ENCODE measurements around the gene ZNF488.
"Not testable (repeated sequence)": the region's sequence is repeated elsewhere in the genome, so short reads cannot be mapped to it uniquely, and the experiment has no call there.

The ZNF488 gene

DNA sequence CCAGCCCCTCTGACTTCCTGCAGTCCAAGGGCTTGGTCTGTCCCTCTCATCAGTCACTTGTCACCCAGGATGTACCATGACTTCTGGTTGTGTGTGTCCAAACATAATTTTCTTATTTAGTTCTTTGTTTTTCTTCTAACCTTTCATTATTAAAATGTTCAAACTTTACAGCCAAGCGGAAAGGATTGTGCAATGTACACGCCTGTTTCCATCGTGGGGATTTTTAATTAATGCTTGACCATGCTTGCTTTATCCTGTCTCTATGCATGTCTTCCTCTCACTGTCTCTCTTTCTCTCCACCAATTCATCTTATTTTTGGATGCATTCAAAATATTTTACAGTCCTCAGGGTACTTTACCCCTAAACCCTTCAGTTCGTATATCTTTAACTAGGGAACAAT lies 26.2 kb upstream of the ZNF488 start:
- DNase-seq (ENCODE audit: low read depth in 3 of 3, low spot score in 1 of 3) = no peak

DNA sequence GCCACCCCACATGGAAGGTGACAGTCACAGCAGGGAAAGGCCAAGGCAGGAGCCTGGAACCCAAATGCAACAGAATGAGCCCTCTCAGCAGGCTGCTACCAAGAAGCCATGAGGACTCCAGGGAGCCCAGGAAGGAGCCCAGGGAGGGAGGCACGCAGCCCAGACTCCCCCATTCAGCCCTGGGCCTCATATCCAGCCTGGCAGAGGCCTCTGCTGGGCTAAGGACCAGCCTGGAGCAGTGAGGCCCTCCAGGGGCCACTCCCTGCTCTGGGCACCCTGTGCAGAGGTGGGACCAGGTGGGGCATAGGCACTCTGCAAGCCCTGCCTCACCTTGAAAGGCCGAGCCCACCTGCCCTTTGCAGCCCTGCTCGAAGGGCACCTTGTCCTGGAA lies 25.8 kb upstream of the ZNF488 start:
- no peak for DNase-seq (ENCODE audit: low read depth in 3 of 3, low spot score in 1 of 3)

DNA sequence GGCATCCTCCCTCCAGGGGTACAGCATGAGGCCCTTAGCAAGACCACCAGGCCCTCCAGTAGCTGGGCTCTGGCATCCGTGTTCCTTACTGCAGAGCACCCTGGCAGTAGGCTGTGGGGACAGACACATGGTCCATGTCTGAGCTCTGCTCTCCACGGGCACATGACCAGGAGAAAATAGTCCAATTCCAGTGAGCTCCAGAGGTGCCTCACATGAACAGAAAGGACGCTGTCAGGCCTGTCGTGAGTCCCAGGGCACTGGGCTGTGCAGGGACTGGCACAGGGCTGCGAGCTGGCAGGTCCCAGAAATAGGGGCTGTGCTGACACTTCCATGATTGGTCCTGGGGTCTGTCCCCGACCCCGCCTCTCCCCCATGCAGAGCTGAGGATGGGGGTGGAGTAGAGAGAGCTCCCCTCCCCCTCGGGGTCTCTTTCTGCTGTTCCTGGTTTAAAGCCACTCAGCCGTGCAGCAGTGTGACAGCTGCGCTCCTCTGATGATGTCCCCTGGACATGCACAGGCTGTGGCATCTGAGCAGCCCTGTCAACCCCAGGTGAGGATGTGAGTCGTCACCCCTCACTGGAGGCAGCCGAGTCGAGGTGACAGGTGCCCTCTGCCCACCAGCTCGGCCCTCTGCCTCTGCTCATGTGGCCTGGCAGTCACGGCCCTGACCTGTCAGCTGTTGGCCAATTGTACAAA lies 25.2 kb upstream of the ZNF488 start:
- DNase-seq (ENCODE audit: low read depth in 3 of 3, low spot score in 1 of 3) = no peak

DNA sequence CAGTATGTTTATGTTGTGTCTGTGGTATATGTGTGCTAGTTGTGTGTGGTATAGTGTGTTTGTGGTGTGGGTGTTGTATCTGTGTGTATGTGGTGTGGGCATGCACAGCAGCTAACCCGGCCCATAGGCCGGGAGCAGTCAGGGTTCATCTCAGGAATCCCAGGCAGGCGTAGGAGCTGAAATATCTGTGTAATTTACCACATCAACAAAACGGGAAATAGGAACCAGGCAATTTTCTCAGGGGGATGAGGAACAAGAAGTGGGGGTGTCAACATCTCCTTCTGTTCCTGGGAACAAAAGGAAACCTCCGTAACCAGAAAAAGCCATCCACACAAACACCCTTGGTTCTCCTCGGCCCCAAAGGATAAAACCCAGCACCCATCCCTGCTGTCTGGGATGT lies 24.5 kb upstream of the ZNF488 start:
- DNase-seq (ENCODE audit: low read depth in 3 of 3, low spot score in 1 of 3) = no peak

DNA sequence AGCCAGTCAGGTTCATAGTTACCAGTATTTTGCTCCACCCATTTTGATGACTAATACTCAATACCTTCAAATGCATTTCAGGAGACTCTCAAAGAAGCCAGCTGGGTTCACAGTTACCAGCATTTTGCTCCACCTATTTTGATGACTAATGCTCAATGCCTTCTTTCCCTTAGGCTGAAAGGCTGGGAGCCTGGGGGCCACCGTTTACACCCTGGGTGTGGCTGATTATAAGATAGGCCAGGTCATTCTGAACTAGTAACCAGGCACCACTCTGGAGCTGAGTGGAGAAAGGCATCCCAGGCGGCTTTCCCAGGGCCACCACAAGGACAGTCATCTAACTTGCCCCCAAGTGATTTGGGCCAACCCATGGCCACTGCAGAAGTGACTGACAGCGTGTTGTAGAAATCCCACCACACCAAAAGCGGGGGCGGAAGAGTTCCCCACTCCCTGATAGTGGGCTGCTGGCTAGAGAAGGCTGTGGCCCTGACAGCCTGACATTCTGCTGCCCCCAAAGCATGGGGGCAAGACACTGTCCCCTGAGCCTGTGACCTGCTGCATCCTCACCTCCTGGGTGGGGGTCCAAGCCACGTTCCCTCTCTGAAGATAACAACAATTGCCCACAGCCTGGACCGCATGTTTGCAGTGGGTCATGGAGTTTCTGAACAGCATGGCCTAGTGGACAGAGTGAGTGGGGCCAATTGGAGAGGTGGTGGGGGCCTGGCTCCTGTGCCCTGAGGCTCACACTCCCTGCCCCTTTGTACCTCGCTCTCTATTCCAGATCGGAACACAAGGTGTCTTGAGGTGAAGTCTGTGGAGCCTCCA lies 23.0 kb upstream of the ZNF488 start:
- DNase-seq (ENCODE audit: low read depth in 3 of 3, low spot score in 1 of 3) = no peak

DNA sequence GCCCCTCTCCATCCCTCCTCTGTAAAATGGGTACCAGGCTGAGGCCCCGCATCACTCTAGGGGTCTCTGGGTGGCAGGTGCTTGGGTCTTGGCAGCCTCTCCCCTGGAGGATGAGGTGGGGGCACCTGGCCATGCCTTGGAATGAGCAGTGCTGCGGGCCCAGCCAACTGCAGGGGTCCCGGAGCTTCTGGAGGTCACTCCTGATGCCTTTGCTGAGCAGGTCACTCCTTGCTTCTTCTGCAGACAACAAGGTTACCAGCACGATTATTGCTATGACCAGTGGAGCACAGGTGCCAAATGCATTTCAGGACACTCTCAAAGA lies 22.4 kb upstream of the ZNF488 start:
- DNase-seq (ENCODE audit: low read depth in 3 of 3, low spot score in 1 of 3) = no peak

DNA sequence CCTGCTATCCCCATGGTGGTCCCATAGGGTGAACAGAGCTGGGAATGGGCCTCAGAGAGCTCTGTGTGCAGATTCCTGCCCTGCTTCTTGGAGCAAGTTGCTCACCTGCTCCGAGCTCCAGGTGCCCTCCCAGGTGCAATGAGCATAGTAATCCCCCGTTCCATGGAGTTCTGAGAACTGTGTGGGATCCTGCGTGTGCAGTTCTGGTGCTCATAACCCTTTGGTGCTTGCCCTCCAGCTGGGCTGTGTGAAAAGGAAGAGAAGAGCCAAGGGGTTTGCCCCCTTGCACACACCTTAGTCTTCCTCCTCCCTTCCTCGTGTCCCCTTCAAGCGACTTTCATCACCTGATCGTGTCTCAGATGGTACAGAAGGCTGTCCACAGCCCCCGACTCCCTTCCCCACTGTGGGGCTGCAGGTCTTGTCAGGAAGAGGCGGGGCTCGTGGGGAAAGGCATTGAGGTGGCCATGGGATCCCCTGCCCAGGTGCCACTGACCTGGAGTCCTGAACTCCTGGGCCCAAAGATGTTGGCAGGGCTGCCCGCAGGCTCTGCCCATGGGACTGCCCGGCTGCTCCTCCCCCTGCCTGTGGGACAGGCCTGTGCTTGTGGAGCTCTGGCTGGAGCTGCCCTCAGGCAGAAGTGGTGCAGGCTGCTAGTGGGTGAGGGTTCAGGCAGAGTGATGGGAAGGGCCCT lies 21.9 kb upstream of the ZNF488 start:
- DNase-seq (ENCODE audit: low read depth in 3 of 3, low spot score in 1 of 3) = no peak

DNA sequence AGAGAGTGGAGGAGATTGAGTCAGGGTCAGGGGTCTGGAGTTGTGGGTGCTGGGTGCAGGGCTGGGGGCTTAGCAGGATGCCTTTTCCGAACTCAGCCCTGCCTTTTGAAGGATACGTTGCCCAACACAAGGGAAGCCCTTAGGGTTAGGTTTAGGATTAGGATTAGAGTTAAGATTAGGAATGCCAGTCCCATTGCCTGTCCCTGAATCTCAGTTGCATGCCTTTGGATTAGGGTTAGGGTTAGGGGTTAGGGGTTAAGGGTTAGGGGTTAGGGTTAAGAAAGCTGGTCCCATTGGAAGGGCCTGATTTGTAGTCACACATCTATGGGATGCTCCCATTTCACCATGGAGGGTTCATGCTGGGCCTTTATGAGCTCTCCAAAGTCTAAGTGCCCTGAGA lies 20.8 kb upstream of the ZNF488 start:
- no peak for DNase-seq (ENCODE audit: low read depth in 3 of 3, low spot score in 1 of 3)

DNA sequence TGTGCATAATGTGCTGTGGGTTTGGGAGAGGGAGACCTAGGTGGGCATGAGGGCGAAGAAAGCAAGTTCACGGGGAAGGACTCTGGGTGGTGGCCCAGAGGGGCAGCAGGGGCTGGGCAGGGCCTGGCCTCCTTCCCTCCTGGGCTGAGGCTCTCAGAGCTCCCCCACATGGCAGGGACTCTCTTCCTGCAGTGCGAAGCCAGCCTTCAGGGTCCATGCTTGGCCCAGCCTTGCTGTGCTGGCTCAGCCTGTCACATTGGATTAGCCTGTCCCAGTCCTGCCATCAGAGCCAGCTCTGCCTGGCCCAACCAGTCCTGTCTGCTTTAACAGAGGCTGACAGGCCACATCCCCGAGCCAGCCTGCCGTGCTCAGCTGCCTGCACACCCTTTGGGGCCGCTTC lies 20.4 kb upstream of the ZNF488 start:
- DNase-seq (ENCODE audit: low read depth in 3 of 3, low spot score in 1 of 3) = no peak

DNA sequence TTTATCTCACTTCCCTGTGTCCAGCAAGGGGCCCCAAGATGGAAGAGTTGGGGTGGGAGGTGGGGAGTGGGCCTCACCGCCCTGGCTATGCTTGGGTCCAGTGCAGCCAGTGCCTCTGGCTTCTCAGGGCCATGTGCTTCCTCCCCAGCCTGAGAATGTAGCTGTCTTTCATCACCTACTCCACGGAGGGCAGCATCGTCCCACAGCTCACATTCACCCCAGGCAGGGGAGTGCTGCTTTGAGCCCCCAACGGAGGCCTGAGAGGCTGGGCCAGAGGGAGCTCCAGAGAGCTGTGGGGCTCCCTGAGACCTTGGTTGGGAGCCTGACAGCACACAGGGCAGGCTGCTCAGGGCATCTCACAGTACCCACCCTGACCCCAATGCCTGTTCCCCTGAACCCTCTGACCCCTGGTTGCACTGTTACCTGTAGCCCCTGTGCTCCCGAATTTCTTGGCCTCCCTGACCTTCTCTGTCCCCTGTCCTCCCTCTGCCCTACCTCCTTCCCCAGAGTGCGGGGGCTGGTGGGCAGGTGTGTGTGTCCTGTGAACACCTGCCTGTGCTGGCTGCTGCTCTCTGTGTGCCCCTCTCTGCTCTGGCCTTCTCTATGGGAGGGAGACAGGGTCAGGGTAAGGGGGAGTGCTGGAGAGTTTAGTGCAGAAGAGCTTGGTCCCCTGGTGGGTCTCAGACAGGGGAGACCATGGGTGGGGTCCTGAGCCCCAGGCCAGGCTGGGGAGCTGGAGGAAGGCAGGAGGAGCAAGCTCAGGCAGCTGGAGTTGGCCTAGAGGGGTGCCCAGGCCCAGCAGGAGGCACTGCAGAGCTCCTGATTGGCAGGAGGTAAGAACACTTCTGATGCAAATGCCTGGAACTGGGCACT lies 19.6 kb upstream of the ZNF488 start:
- no peak for DNase-seq (ENCODE audit: low read depth in 3 of 3, low spot score in 1 of 3)

DNA sequence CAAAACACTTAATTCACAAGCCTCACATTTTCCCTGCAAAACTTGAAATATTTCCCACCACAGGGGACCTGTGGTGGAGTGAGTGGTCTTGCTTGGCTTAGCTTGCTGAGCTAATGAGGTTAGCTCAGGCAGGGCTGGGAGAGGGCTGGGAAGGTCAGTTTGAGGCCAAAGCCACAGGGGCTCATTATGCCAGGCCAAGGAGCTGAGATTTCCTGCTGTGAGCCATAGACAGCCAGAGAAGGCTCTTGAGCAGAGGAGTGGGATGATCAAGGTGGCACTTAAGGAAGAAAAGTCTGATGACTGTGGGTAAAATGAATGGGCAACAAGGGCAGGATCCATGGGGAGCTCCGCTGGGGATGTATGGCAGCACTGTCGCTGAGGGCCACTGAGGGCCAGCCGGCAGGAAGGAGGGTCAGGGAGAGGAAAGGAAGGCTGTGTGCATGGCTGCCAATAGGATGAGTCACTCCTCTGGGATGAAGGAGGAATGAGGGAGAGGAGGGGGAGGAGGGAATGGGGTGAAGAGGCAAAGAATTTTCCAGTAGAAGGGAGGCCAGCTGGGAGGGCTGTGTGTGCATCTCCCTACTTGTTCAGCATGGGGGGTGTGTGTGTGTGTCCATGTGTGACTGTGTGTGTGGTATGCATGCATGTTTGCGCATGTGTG lies 18.7 kb upstream of the ZNF488 start:
- no peak for DNase-seq (ENCODE audit: low read depth in 3 of 3, low spot score in 1 of 3)

DNA sequence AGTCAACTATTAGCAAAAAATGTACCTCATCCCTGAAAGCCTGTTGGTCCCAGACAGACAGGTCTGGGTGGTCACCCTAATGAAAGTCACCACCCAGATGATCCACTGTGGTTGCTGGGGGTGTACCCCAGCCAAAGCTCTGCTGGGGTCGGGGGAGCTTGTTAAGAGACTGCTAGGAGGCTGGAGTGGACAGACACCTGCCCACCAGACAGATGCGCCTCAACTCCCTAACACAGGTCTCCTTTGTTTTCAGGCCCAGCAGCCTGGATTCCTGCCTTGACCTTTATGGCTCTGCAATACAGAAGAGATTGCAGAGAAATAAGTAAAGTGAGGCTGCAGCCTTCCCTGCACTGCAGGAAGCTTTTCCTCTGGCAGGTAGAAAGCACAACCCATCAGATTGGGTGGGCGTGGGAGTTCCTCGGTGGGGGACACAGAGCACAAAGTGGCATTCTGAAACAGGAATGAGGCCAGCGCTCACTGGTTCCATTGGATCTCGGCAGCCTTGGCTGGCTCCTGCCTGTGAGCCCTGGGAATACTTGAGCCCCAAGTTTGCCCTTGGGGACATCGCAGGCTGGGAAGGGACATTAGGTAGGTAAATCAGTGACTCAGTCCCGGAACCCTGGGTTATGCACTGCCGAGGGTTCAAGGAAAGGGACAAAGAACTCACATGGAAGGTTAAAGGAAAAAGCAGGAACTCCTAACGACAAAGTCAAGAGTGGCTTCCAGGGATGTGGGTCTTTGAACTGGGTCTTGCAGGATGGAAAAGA lies 18.0 kb upstream of the ZNF488 start:
- DNase-seq (ENCODE audit: low read depth in 3 of 3, low spot score in 1 of 3) = no peak

DNA sequence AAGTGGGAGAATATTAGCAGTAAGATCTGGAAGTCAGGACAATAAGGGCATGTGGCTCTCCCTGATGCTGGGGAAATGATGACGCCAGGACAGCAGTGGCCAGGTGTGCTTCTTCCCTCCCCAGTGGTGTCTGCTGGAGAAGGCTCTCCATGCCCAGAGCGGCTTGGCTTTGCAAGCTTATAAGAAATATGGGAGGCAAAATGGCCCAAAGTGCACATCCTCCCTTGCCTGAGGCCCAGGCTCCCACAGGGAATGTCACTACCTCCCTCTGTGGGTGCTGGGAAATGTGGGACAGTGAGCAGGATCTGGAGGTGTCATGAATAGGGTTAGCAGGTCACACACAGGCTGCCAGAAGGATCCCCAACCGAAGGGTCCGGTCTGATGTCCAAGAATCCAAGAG lies 17.1 kb upstream of the ZNF488 start:
- DNase-seq (ENCODE audit: low read depth in 3 of 3, low spot score in 1 of 3) = no peak

DNA sequence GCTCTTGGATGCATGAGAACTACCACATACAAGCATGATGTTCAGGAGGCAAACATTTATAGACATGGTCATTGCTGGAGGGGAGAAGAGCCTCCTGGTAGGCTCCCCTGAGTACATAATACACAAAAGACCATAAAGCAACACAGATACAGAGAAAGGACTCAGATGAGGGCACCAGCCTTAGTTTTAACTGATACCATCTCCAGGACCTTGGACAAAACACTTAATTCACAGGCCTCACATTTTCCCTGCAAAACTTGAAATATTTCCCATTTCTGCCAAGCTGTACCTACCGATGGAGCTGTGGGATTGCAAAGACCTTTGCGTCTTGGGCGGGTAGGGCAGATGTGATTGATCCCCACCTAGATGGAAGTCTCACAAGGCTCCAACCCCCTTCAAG lies 16.7 kb upstream of the ZNF488 start:
- DNase-seq (ENCODE audit: low read depth in 3 of 3, low spot score in 1 of 3) = no peak

DNA sequence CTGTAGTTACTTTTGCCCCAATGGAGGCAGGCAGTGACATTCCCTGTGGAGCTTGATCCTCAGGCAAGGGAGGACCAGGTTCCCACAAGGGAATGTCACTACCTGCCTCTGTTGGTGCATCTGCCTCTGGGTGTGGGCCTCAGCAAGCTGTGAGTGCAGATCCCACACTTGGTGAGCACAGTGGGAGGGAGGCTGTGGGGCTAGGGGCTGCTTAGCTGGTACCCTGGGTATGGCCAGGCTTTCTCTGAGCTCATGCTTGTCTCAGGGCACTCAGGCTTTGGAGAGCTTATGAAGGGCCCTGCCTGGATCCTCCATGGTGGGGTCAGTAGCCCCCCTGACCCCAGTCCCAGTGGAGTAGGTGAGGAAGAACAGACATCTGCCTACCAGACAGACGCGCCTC lies 16.2 kb upstream of the ZNF488 start:
- no peak for DNase-seq (ENCODE audit: low read depth in 3 of 3, low spot score in 1 of 3)

DNA sequence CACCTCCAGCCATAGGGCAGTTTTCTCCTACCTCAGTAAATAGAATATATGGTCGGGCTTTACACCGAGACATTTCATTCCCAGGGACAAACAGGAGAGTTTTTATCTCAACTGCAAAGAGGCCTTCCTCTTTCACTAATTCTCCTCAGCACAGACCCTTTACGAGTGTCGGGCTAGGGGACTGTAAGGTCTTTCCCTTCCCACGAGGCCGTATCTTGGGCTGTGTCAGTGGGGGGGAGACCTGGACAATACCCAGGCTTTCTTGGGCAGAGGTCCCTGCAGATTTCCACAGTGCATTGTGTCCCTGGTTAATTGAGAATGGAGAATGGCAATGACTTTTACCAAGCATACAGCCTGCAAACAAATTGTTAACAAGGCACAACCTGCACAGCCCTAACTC lies 13.2 kb upstream of the ZNF488 start:
- no peak for DNase-seq (ENCODE audit: low read depth in 3 of 3, low spot score in 1 of 3)

DNA sequence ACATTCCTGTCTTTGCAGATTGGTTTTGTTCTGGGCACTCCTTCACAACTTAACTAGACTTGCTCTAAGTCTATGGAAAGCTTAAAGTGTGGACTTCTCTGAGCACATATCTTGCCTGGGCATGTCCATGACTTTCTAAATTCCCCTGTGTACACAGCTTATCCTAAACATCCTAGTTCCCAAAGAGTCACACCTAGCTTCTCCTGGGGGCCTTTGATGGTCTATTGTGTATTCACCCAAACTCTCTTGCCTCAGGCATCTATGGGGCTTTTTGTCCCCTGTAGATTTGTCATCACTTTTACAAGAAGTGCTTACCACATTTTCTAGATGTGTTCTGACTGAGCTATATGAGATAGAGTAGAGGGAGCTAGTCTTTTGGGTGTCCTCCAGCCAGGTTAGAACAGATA lies 12.2 kb upstream of the ZNF488 start:
- no peak for DNase-seq (ENCODE audit: low read depth in 3 of 3, low spot score in 1 of 3)

DNA sequence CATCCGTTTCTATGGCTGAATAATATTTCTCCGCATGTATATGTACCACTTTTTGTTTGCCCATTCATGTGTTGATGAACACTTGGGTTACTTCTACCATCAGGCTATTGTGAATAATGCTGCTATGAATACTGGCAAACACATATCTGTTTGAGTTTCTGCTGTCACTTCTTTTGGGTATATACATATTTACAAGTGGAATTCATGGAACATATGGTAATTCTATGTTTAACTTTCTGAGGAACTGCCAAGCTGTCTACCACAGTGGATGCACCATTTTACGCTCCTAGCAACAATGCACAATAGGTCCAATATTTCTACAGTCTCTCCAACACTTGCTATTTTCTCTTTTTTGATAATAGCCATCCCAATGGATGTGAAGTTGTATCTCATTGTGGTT lies 5.5 kb upstream of the ZNF488 start:
- DNase-seq (ENCODE audit: low read depth in 3 of 3, low spot score in 1 of 3) = no peak

DNA sequence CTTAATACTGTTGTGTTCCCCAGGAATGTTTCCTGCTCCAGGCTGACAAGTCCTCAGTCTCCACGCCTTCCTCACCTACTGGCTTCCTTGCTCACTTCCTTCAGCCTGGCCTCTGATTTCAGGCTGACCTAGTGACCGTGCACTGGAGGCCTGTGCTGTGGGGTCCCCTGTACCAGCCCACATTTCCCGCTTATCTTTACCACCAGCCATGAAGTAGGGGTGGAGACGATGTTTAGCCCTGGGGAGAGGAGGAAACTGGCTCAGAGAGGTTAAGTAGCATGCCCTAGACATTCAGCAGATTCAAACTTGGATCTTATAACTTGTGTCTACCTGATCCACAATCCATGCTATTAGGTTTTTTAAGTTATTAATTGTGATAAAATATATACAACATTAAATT lies 4.8 kb upstream of the ZNF488 start:
- no peak for DNase-seq (ENCODE audit: low read depth in 3 of 3, low spot score in 1 of 3)

DNA sequence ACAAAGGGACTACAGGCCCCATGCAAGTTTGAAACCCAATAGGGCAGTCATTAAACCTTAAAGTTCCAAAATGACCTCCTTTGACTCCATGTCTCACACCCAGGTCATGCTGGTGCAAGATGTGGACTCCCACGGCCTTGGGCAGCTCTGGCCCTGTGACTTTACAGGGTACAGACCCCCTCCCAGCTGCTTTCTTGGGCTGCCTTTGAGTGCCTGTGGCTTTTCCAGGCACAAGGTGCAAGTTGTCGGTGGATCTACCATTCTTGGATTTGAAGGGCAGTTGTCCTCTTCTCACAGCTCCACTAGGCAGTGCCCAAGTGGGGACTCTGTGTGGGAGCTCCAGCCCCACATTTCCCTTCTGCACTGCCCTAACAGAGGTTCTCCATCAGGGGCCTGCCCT lies 2.0 kb upstream of the ZNF488 start:
- DNase-seq (ENCODE audit: low read depth in 3 of 3, low spot score in 1 of 3) = not testable (repeated sequence)
